ENCODE results near the gene PLTP. TPM values are rescaled to one million over a fixed set of nuclear protein-coding genes. Genes with fewer than 3 reads are reported as not detected.
A peak's percentile ranks its signal among the peaks of the same experiment; 100 is the strongest.

PLTP gene
- total RNA-seq, 1 experiment from 2014 or later, result 62.5 TPM

- H3K56ac ChIP-seq (ENCODE audit: insufficient read length, low read depth, low read length), result no peak overlapping the region
- H3K9me3 Mint-ChIP-seq, result no peaks in the 10 kb centered on the region
- H3K4me3 Mint-ChIP-seq, result no peak overlapping the region
- H2AK5ac ChIP-seq (ENCODE audit: insufficient read length, low read length), result no peak overlapping the region
- no peaks in the 10 kb centered on the region for H3K27me3 ChIP-seq (ENCODE audit: insufficient read depth, low read length)
- peaks cover 20 to 52% (median 34%) of the 10 kb centered on the region in 3 experiments for H3K36me3 Mint-ChIP-seq (ENCODE audit: insufficient read depth in 1 of 3, low read depth in 3 of 3)
- no peak overlapping the region for H3K4ac ChIP-seq (ENCODE audit: low read depth, low read length)
- 0 out of 3 replicates have a peak, but pooled peaks have one; percentile 8 for TF ChIP-seq CTCF (conservative IDR thresholded peaks at IDR 0.05)
- H2BK15ac ChIP-seq (ENCODE audit: low read depth, low read length), result no peak overlapping the region
- H3K9ac ChIP-seq (ENCODE audit: extremely low read depth, insufficient read length, low read length), result no peak overlapping the region
- no peak overlapping the region for H3K23ac ChIP-seq (ENCODE audit: insufficient read length, low read depth, low read length)
- no peak overlapping the region for H4K8ac ChIP-seq (replicated peaks; ENCODE audit: insufficient read length, low read depth, low read length)
- H2AFZ ChIP-seq (ENCODE audit: low read length), result no peak overlapping the region
- no peak overlapping the region for H4K91ac ChIP-seq (ENCODE audit: insufficient read length, low read depth, low read length)
- no peak for DNase-seq
- H3K14ac ChIP-seq (ENCODE audit: insufficient read depth, low read length), result no peak overlapping the region
- no peak overlapping the region for H3K18ac ChIP-seq (ENCODE audit: insufficient read length, low read depth, low read length)
- H3K79me1 ChIP-seq (ENCODE audit: insufficient read depth, low read depth, low read length, poor library complexity, severe bottlenecking), result no peaks in the 10 kb centered on the region
- H3K27ac ChIP-seq (ENCODE audit: insufficient read length, low read depth, low read length), result no peak overlapping the region
- no peaks in the 10 kb centered on the region for H3K4me1 ChIP-seq (ENCODE audit: insufficient read depth, low read length)
- no peak overlapping the region for H2BK20ac ChIP-seq (ENCODE audit: low read depth, low read length, poor library complexity, severe bottlenecking)
- no peaks in the 10 kb centered on the region; the same call in 1 of the 2 replicates for H3K27me3 Mint-ChIP-seq (ENCODE audit: low read depth)
- H3T11ph ChIP-seq (ENCODE audit: low read length), result no peak overlapping the region
- no peak overlapping the region for H3K4me2 ChIP-seq (ENCODE audit: insufficient read depth, insufficient read length, low read length)
- WGBS (ENCODE audit: extremely low coverage, insufficient read length, low lambda C conversion rate), result no CpG with 5 or more reads among the region's 9 CpGs
- H2BK120ac ChIP-seq (ENCODE audit: low read depth, low read length, poor library complexity, severe bottlenecking), result no peak overlapping the region
- no peak overlapping the region for H3K27ac Mint-ChIP-seq
- H2BK12ac ChIP-seq (ENCODE audit: insufficient read length, low read depth, low read length), result no peak overlapping the region
- H4K20me1 ChIP-seq (ENCODE audit: control insufficient read depth, insufficient read depth, insufficient read length), result peaks cover 2% of the 10 kb centered on the region
- no peaks in the 10 kb centered on the region for H3K79me2 ChIP-seq (ENCODE audit: insufficient read depth, low read length)
- H2BK5ac ChIP-seq (ENCODE audit: insufficient read length, low read length), result no peak overlapping the region
- H3K4me1 Mint-ChIP-seq, result peaks cover 0 to 4% of the 10 kb centered on the region in 2 experiments; a peak in 1 of 4 replicates
- no peaks in the 10 kb centered on the region for H3K9me3 ChIP-seq (ENCODE audit: control insufficient read depth, low read depth, low read length)
- H3K23me2 ChIP-seq (ENCODE audit: insufficient read length, low read depth, low read length, poor library complexity, severe bottlenecking), result no peaks in the 10 kb centered on the region
- no peak overlapping the region for H4K5ac ChIP-seq (ENCODE audit: insufficient read length, low read depth, low read length)
These were observed 41.7 kb upstream of the PLTP start for GRCh38 chr20:45953672-45954071.
